Esophagus muscularis mucosa (tissue), 3 donors: ENCODE data around the gene LAPTM5.

Experiments used
- CTCF ChIP-seq, 3 experiments: fragments of 200-600 bp in 2 of 3; fragments of 450-650 bp in 1 of 3; sonication (generic) in 2 of 3; IDR thresholded peaks; one replicate each; pipeline ENCODE4 v1.5.1; 2017 to 2019; ENCODE audit warnings: antibody characterized with exemption in 3 of 3, mild to moderate bottlenecking in 2 of 3, moderate library complexity in 1 of 3
- POLR2A ChIP-seq: fragments of 450-650 bp; IDR thresholded peaks from one replicate; pipeline ENCODE4 v1.6.1; 2017; ENCODE audit warnings: antibody characterized with exemption, moderate library complexity, mild to moderate bottlenecking, low read depth
- POLR2AphosphoS5 ChIP-seq, 2 donors: sonication (generic); formaldehyde crosslinking; IDR thresholded peaks; one replicate each; pipeline ENCODE4 v1.6.1; 2017; ENCODE audit warnings: antibody characterized with exemption in 2 of 2

- TF ChIP-seq POLR2A: no peak
- no peak for TF ChIP-seq CTCF (IDR thresholded peaks at IDR 0.05)
- TF ChIP-seq POLR2AphosphoS5 (IDR thresholded peaks at IDR 0.05): no peak
These were observed 11.8 kb downstream of the LAPTM5 start for GRCh38 chr1:30745834-30746208.
